Chondrocyte (in vitro differentiated cells): ENCODE results near the gene RGS11. TPM values are rescaled to one million over a fixed set of nuclear protein-coding genes. Genes with fewer than 3 reads are reported as not detected.
"Not testable (repeated sequence)": the region's sequence is repeated elsewhere in the genome, so short reads cannot be mapped to it uniquely, and the experiment has no call there.

Experiments
- DNase-seq: peaks from one replicate; pipeline ENCODE4 v3.0.0; 2021; ENCODE audit warnings: mixed read lengths, low spot score
- H3K27ac Mint-ChIP-seq: one replicate; pipeline ENCODE4 v1.8.0; 2021; ENCODE audit warnings: mild to moderate bottlenecking, moderate library complexity, mixed read lengths; ENCODE audit not compliant: unreplicated experiment
- H3K27me3 Mint-ChIP-seq: 2 replicates; pipeline ENCODE4 v1.8.0; 2021; ENCODE audit warnings: low read depth, mixed read lengths
- H3K36me3 Mint-ChIP-seq: 2 replicates; pipeline ENCODE4 v1.8.0; 2021; ENCODE audit warnings: low read depth, mixed read lengths
- H3K4me1 Mint-ChIP-seq: 2 replicates; pipeline ENCODE4 v1.8.0; 2021; ENCODE audit warnings: low read depth, mild to moderate bottlenecking, mixed read lengths
- H3K4me3 Mint-ChIP-seq: one replicate; pipeline ENCODE4 v1.8.0; 2021; ENCODE audit warnings: mild to moderate bottlenecking, moderate library complexity, mixed read lengths; ENCODE audit not compliant: unreplicated experiment
- H3K9me3 Mint-ChIP-seq: 2 replicates; pipeline ENCODE4 v1.8.0; 2021; ENCODE audit warnings: low read depth, mixed read lengths
- total RNA-seq: library from RNA; stranded (reverse); gene quantifications from 3 replicates; pipeline ENCODE4 v1.2.1, GENCODE V29; 2021
- TF ChIP-seq, protein P1 (sequence below): fragments of 200-600 bp; sonication (generic); IDR thresholded peaks from 2 replicates; pipeline ENCODE4 v1.5.0; 2021; ENCODE audit warnings: antibody characterized with exemption, mild to moderate bottlenecking, moderate library complexity

Gene RGS11
- total RNA-seq, 1 donor from 2014 or later: 21.0 TPM

DNA sequence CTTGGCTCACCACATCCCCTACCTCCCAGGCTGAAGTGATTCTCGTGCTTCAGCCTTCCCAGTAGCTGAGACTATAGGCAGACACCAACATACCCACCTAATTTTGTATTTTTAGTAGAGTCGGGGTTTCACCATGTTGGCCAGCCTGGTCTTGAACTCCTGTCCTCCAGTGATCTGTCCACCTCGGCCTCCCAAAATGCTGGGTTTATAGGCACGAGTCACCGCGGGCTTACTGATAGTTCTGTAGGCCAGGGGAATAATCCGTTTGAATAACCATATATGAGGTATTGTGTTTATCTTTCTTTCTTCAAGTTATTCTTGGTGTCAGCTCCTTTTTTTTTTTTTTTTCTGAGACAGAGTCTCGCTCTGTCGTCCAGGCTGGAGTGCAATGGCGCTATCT lies 33.5 kb downstream of the RGS11 start:
- peaks cover 4% of the 10 kb centered on the region for H3K4me1 Mint-ChIP-seq
- no peaks in the 10 kb centered on the region for H3K36me3 Mint-ChIP-seq
- no peak for DNase-seq
- no peaks in the 10 kb centered on the region for H3K9me3 Mint-ChIP-seq
- H3K27me3 Mint-ChIP-seq: no peaks in the 10 kb centered on the region
- TF ChIP-seq, protein P1, sequence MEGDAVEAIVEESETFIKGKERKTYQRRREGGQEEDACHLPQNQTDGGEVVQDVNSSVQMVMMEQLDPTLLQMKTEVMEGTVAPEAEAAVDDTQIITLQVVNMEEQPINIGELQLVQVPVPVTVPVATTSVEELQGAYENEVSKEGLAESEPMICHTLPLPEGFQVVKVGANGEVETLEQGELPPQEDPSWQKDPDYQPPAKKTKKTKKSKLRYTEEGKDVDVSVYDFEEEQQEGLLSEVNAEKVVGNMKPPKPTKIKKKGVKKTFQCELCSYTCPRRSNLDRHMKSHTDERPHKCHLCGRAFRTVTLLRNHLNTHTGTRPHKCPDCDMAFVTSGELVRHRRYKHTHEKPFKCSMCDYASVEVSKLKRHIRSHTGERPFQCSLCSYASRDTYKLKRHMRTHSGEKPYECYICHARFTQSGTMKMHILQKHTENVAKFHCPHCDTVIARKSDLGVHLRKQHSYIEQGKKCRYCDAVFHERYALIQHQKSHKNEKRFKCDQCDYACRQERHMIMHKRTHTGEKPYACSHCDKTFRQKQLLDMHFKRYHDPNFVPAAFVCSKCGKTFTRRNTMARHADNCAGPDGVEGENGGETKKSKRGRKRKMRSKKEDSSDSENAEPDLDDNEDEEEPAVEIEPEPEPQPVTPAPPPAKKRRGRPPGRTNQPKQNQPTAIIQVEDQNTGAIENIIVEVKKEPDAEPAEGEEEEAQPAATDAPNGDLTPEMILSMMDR: no peak
- no peak overlapping the region for H3K27ac Mint-ChIP-seq
- no peak overlapping the region for H3K4me3 Mint-ChIP-seq

DNA sequence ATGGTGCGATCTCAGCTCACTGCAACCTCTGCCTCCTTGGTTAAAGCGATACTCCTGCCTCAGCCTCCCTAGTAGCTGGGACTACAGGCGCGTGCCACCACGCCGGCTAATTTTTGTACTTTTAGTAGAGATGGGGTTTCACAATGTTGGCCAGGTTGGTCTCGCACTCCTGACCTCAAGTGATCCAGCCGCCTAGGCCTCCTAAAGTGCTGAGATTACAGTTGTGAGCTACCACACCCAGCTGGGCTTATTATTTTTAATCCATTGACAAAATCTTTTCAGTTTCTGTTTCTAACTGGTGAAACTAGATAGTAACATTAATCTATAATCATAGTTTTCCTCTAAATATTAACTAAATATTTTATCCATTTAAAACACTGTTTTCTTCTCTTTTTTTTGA lies 35.2 kb downstream of the RGS11 start:
- H3K27me3 Mint-ChIP-seq: no peaks in the 10 kb centered on the region
- no peaks in the 10 kb centered on the region for H3K36me3 Mint-ChIP-seq
- peaks cover 7% of the 10 kb centered on the region for H3K4me1 Mint-ChIP-seq
- TF ChIP-seq, protein P1: no peak
- no peak overlapping the region for H3K4me3 Mint-ChIP-seq
- no peak overlapping the region for H3K27ac Mint-ChIP-seq
- no peaks in the 10 kb centered on the region for H3K9me3 Mint-ChIP-seq
- no peak for DNase-seq

DNA sequence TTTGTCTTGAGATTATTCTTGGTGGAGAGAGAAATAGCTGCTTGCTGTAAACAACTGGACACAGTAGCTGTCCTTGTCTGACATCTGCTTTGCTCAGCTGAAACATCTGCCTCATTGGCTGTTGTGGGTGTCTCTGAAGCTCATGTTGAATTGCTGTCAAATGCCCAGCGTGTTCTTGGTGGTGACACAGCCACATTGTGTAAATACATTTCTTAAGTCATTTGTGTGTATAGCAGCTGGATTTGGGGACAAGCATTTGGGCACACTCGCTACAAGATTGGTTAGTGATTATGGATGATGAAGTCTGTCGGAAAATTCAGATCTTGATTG lies 35.8 kb downstream of the RGS11 start:
- H3K36me3 Mint-ChIP-seq: no peaks in the 10 kb centered on the region
- no peak for DNase-seq
- TF ChIP-seq, protein P1: no peak
- H3K4me1 Mint-ChIP-seq: peaks cover 13% of the 10 kb centered on the region
- no peaks in the 10 kb centered on the region for H3K27me3 Mint-ChIP-seq
- H3K27ac Mint-ChIP-seq: no peak overlapping the region
- no peaks in the 10 kb centered on the region for H3K9me3 Mint-ChIP-seq
- no peak overlapping the region for H3K4me3 Mint-ChIP-seq

DNA sequence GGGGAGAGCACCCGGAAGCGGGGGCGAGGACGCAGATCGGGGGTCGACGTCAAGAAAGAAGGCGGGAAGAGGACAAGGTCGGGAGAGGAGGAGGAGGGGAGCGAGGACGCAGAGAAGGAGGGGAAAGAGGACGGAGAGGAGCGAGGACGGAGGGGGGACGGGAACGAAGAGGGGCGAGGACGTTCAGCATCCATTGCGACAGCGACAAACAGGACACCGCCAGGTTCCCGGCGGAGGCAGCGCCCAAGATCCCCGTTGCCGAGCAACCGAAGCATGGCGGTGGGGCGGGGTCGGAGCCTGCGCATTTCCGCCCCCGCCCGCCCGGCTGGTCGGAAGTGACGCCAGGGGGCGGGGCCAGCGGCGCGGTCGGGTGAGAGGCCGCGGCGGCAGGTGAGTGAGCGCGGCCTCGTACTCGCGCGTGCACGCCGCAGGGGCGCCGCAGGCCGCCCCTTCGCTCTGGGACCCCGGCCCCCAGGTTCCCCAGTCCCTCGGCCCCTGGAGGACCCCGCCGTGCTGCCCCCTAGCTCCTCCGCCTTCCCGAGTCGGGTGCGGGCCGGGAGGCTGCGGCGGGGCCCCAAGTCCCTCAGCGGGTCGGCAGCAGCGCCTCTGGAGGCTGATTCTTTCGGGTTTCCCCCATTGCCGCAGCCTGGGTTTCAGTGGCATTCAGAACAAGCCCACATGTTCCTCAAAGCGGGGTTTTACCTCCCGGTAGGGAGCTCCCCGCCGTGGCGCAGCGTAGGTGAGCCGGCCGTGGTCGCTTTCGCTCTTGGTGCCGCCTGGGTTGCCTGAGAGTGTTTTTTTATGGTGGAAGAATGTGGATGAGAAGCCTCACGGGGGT lies 41.1 kb downstream of the RGS11 start, which contains the start of gene FAM234A:
TSS of gene FAM234A (plus strand) at position 354 of the 838 bp plus-strand sequence. CDS start 19,593 bp downstream, outside the sequence.
- Mint-ChIP-seq H3K4me1 (peaks cover 13% of the 10 kb centered on the region), H3K4me3 (peak within 1 kb of the TSS; percentile 99), H3K27ac (peak within 1 kb of the TSS; percentile 100), H3K27me3 (no peaks in the 10 kb centered on the region), H3K36me3 (no peaks in the 10 kb centered on the region), H3K9me3 (no peaks in the 10 kb centered on the region)
- DNase-seq: peak; percentile 95
- TF ChIP-seq, protein P1: peak; percentile 76

DNA sequence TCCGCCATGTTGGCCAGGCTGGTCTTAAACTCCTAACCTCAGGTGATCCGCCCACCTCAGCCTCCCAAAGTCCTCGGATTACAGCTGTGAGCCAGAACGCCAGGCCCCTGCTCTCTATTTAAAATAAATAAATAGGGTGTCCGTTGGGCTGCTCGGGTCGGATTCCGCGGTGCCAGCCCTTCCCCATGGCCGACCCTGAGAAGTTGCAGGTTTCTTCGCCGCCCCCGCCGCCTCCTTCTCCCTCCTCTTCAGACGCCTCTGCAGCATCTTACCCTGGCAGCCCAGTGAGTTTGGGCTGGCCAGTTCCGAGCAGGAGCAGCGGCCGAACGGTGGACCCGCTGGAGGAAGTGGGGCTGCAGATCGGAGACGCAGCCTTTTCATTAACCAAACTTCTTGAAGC lies 44.8 kb downstream of the RGS11 start:
- H3K36me3 Mint-ChIP-seq: peaks cover 4% of the 10 kb centered on the region

DNA sequence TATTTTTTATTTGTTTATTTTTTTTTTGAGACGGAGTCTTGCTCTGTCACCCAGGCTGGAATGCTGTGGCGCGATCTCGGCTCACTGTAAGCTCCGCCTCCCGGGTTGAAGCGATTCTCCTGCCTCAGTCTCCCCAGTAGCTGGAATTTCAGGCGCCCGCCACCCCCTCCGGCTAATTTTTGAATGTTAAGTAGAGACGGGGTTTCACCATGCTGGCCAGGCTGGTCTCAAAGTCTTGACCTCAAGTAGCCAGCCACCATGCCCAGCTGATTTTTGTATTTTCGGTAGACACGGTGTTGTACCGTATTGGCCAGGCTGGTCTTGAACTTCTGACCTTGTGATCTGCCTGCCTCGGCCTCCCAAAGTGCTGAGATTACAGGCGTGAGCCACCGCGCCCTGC lies 45.4 kb downstream of the RGS11 start:
- not testable (repeated sequence) for H3K36me3 Mint-ChIP-seq, H3K27ac Mint-ChIP-seq, H3K4me3 Mint-ChIP-seq, DNase-seq, H3K27me3 Mint-ChIP-seq, H3K9me3 Mint-ChIP-seq
- peaks cover 29% of the 10 kb centered on the region for H3K4me1 Mint-ChIP-seq

More for the DNA sequence above, 44.8 kb downstream of the RGS11 start:
- Mint-ChIP-seq H3K27ac (no peak overlapping the region), H3K4me3 (no peak overlapping the region), H3K27me3 (no peaks in the 10 kb centered on the region), H3K4me1 (peaks cover 33% of the 10 kb centered on the region), H3K9me3 (no peaks in the 10 kb centered on the region)
- TF ChIP-seq, protein P1: no peak
- no peak for DNase-seq
